H9 (cell line): ENCODE results near the gene C21orf58. TPM values are rescaled to one million over a fixed set of nuclear protein-coding genes. Genes with fewer than 3 reads are reported as not detected.

Source experiments
- DNase-seq: peaks from one replicate; pipeline ENCODE4 v3.0.0-alpha.2; 2017
- H2AFZ ChIP-seq: one replicate; pipeline ENCODE4 v1.6.1; 2013; ENCODE audit warnings: mild to moderate bottlenecking, low read length, control low read depth, moderate library complexity
- H2AK5ac ChIP-seq: 2 replicates; pipeline ENCODE4 v1.6.1; 2013; ENCODE audit warnings: low read length, control low read depth, mixed read lengths; ENCODE audit not compliant: insufficient read length
- H2BK120ac ChIP-seq: one replicate; pipeline ENCODE4 v1.6.1; 2013; ENCODE audit warnings: low read depth, mild to moderate bottlenecking, low read length, control low read depth, inconsistent platforms; ENCODE audit not compliant: poor library complexity, severe bottlenecking
- H2BK12ac ChIP-seq: 2 replicates; pipeline ENCODE4 v1.6.1; 2013; ENCODE audit warnings: low read length, control low read depth, mixed read lengths, low read depth; ENCODE audit not compliant: insufficient read length
- H2BK15ac ChIP-seq: 2 replicates; pipeline ENCODE4 v1.6.1; 2013; ENCODE audit warnings: low read depth, low read length, control low read depth
- H2BK20ac ChIP-seq: one replicate; pipeline ENCODE4 v1.6.1; 2013; ENCODE audit warnings: low read depth, mild to moderate bottlenecking, low read length, control low read depth, inconsistent platforms; ENCODE audit not compliant: poor library complexity, severe bottlenecking
- H2BK5ac ChIP-seq: 2 replicates; pipeline ENCODE4 v1.6.1; 2013; ENCODE audit warnings: low read length, control low read depth, mixed read lengths; ENCODE audit not compliant: insufficient read length
- H3K14ac ChIP-seq: 2 replicates; pipeline ENCODE4 v1.6.1; 2013; ENCODE audit warnings: low read length, control low read depth; ENCODE audit not compliant: insufficient read depth
- H3K18ac ChIP-seq: 2 replicates; pipeline ENCODE4 v1.6.1; 2013; ENCODE audit warnings: low read depth, mild to moderate bottlenecking, mixed read lengths, low read length, control low read depth; ENCODE audit not compliant: insufficient read length
- H3K23ac ChIP-seq: 2 replicates; pipeline ENCODE4 v1.6.1; 2013; ENCODE audit warnings: low read length, control low read depth, mixed read lengths, low read depth; ENCODE audit not compliant: insufficient read length
- H3K23me2 ChIP-seq: 2 replicates; pipeline ENCODE4 v1.6.1; 2013; ENCODE audit warnings: low read depth, mild to moderate bottlenecking, mixed read lengths, low read length, control low read depth; ENCODE audit not compliant: insufficient read length, poor library complexity, severe bottlenecking
- H3K27ac ChIP-seq: 2 replicates; pipeline ENCODE4 v1.5.1; 2013; ENCODE audit warnings: low read length, control low read depth, mixed read lengths, low read depth; ENCODE audit not compliant: insufficient read length
- H3K27me3 ChIP-seq: 2 replicates; pipeline ENCODE4 v1.6.1; 2013; ENCODE audit warnings: low read length, control low read depth, inconsistent platforms; ENCODE audit not compliant: insufficient read depth
- H3K4ac ChIP-seq: 2 replicates; pipeline ENCODE4 v1.6.1; 2013; ENCODE audit warnings: low read depth, mild to moderate bottlenecking, control low read depth, inconsistent platforms, low read length, moderate library complexity
- H3K4me1 ChIP-seq: 2 replicates; pipeline ENCODE4 v1.6.1; 2013; ENCODE audit warnings: low read length, control low read depth, inconsistent platforms; ENCODE audit not compliant: insufficient read depth
- H3K4me2 ChIP-seq: 2 replicates; pipeline ENCODE4 v1.6.1; 2013; ENCODE audit warnings: low read length, control low read depth, mixed read lengths; ENCODE audit not compliant: insufficient read length, insufficient read depth
- H3K56ac ChIP-seq: 2 replicates; pipeline ENCODE4 v1.6.1; 2013; ENCODE audit warnings: low read depth, mild to moderate bottlenecking, mixed read lengths, low read length, control low read depth; ENCODE audit not compliant: insufficient read length
- H3K79me1 ChIP-seq: 2 replicates; pipeline ENCODE4 v1.6.1; 2013; ENCODE audit warnings: low read depth, mild to moderate bottlenecking, moderate library complexity, low read length, control low read depth, inconsistent platforms; ENCODE audit not compliant: insufficient read depth, poor library complexity, severe bottlenecking
- H3K79me2 ChIP-seq: 2 replicates; pipeline ENCODE4 v1.6.1; 2013; ENCODE audit warnings: low read length, control low read depth, inconsistent platforms; ENCODE audit not compliant: insufficient read depth
- H3K9ac ChIP-seq: 2 replicates; pipeline ENCODE4 v1.6.1; 2013; ENCODE audit warnings: low read length, control low read depth, mixed read lengths; ENCODE audit not compliant: insufficient read length; ENCODE audit errors: extremely low read depth
- H3K9me3 ChIP-seq: one replicate; pipeline ENCODE4 v1.6.1; 2013; ENCODE audit warnings: low read depth, low read length, inconsistent platforms; ENCODE audit not compliant: control insufficient read depth
- H3T11ph ChIP-seq: one replicate; pipeline ENCODE4 v1.6.1; 2013; ENCODE audit warnings: mild to moderate bottlenecking, low read length, control low read depth, inconsistent platforms
- H4K20me1 ChIP-seq: one replicate; pipeline ENCODE4 v1.6.1; 2013; ENCODE audit not compliant: control insufficient read depth, insufficient read length, insufficient read depth
- H4K5ac ChIP-seq: 2 replicates; pipeline ENCODE4 v1.6.1; 2013; ENCODE audit warnings: low read depth, mild to moderate bottlenecking, mixed read lengths, low read length, control low read depth; ENCODE audit not compliant: insufficient read length
- H4K8ac ChIP-seq: replicated peaks from 2 replicates; pipeline ENCODE4 v1.6.1; 2013; ENCODE audit warnings: low read length, control low read depth, mixed read lengths, low read depth; ENCODE audit not compliant: insufficient read length
- H4K91ac ChIP-seq: 2 replicates; pipeline ENCODE4 v1.6.1; 2013; ENCODE audit warnings: low read depth, mild to moderate bottlenecking, moderate library complexity, mixed read lengths, low read length, control low read depth; ENCODE audit not compliant: insufficient read length
- H3K27ac Mint-ChIP-seq, 3 experiments: 2 replicates in 2 of 3; 3 replicates in 1 of 3; pipeline ENCODE4 v1.8.0; 2020 to 2021; ENCODE audit warnings: mixed read lengths in 3 of 3, mild to moderate bottlenecking in 1 of 3, moderate library complexity in 1 of 3
- H3K27me3 Mint-ChIP-seq: 2 replicates; pipeline ENCODE4 v1.8.0; 2021; ENCODE audit warnings: low read depth, mild to moderate bottlenecking, moderate library complexity, mixed read lengths
- H3K36me3 Mint-ChIP-seq, 3 experiments: 2 replicates in 2 of 3; 3 replicates in 1 of 3; pipeline ENCODE4 v1.8.0; 2020 to 2021; ENCODE audit warnings: low read depth in 3 of 3, mixed read lengths in 3 of 3; ENCODE audit not compliant: insufficient read depth in 1 of 3
- H3K4me1 Mint-ChIP-seq, 2 experiments: 2 replicates each; pipeline ENCODE4 v1.8.0; 2020; ENCODE audit warnings: mixed read lengths in 2 of 2
- H3K4me3 Mint-ChIP-seq, 2 experiments: 2 replicates in 1 of 2; 3 replicates in 1 of 2; pipeline ENCODE4 v1.8.0; 2020 to 2021; ENCODE audit warnings: mild to moderate bottlenecking in 2 of 2, mixed read lengths in 2 of 2, moderate library complexity in 1 of 2
- H3K9me3 Mint-ChIP-seq, 2 experiments: 2 replicates in 1 of 2; 3 replicates in 1 of 2; pipeline ENCODE4 v1.8.0; 2020; ENCODE audit warnings: mild to moderate bottlenecking in 2 of 2, mixed read lengths in 2 of 2, moderate library complexity in 1 of 2
- CTCF ChIP-seq: fragments of 200-600 bp; sonication (generic); conservative IDR thresholded peaks from 3 replicates; pipeline ENCODE4 v1.8.0; 2021; ENCODE audit warnings: antibody characterized with exemption, mild to moderate bottlenecking
- WGBS: extraction: QIAGEN DNeasy Blood & Tissue Kit; methylation state at CpG from one replicate; pipeline ENCODE4 v1.1.7; 2013; ENCODE audit warnings: missing lambda C conversion rate, low lambda C conversion rate, mixed read lengths; ENCODE audit not compliant: insufficient read length; ENCODE audit errors: extremely low coverage; 5-methylcytosine and 5-hydroxymethylcytosine counted together
- total RNA-seq: library from RNA; stranded (reverse); gene quantifications from 2 replicates; pipeline ENCODE4 v1.2.1, GENCODE V29; 2021

The C21orf58 gene
- total RNA-seq, 1 experiment from 2014 or later: 17.2 TPM

- Histone ChIP-seq H2AFZ (no peak overlapping the region), H2BK15ac (no peak overlapping the region), H3K4me1 (no peaks in the 10 kb centered on the region), H2BK120ac (no peak overlapping the region), H3K9me3 (no peaks in the 10 kb centered on the region), H3K79me2 (no peaks in the 10 kb centered on the region), H3K56ac (no peak overlapping the region), H3K4me2 (no peak overlapping the region), H3K27ac (no peak overlapping the region), H2BK12ac (no peak overlapping the region), H3K18ac (no peak overlapping the region), H4K8ac (no peak overlapping the region), H3K23me2 (no peaks in the 10 kb centered on the region), H3K4ac (no peak overlapping the region), H4K5ac (no peak overlapping the region), H3K14ac (no peak overlapping the region), H4K91ac (no peak overlapping the region), H3K79me1 (no peaks in the 10 kb centered on the region), H3K27me3 (no peaks in the 10 kb centered on the region), H3K23ac (no peak overlapping the region), H4K20me1 (no peaks in the 10 kb centered on the region), H3T11ph (no peak overlapping the region), H2BK20ac (no peak overlapping the region), H2BK5ac (no peak overlapping the region), H3K9ac (no peak overlapping the region), H2AK5ac (no peak overlapping the region)
- no CpG with 5 or more reads among the region's 13 CpGs for WGBS
- Mint-ChIP-seq H3K27ac (no peak overlapping the region), H3K27me3 (no peaks in the 10 kb centered on the region), H3K4me1 (no peaks in the 10 kb centered on the region), H3K36me3 (peaks cover 32 to 70% (median 69%) of the 10 kb centered on the region in 3 experiments), H3K9me3 (no peaks in the 10 kb centered on the region), H3K4me3 (no peak overlapping the region)
- DNase-seq: no peak
- TF ChIP-seq CTCF: no peak
Observed at GRCh38 chr21:46356005-46356338, 32.3 kb upstream of the C21orf58 start.
